Activated naive CD8-positive, alpha-beta T cell treated with anti-CD3 and anti-CD28 coated beads, Interleukin-2, amount 50 U/mL, for 24 hours (primary cell): Measurements from ENCODE around the gene STK4.
"Not testable (repeated sequence)": the region's sequence is repeated elsewhere in the genome, so short reads cannot be mapped to it uniquely, and the experiment has no call there.

Experiments
- ATAC-seq: fragments of 150-1000 bp; cut with Tn5 transposase; one replicate; pipeline ENCODE4 v1.10.0; 2021
- DNase-seq: peaks from one replicate; pipeline ENCODE4 v3.0.0; 2021
- H3K27ac Mint-ChIP-seq: one replicate; pipeline ENCODE4 v1.8.0; 2021; ENCODE audit warnings: mild to moderate bottlenecking, mixed read lengths
- H3K27me3 Mint-ChIP-seq: one replicate; pipeline ENCODE4 v1.8.0; 2021; ENCODE audit warnings: mixed read lengths
- H3K36me3 Mint-ChIP-seq: one replicate; pipeline ENCODE4 v1.8.0; 2021; ENCODE audit warnings: low read depth, mixed read lengths
- H3K4me1 Mint-ChIP-seq: one replicate; pipeline ENCODE4 v1.8.0; 2021; ENCODE audit warnings: mixed read lengths
- H3K4me3 Mint-ChIP-seq: one replicate; pipeline ENCODE4 v1.8.0; 2021; ENCODE audit warnings: mild to moderate bottlenecking, moderate library complexity, mixed read lengths
- H3K9me3 Mint-ChIP-seq: one replicate; pipeline ENCODE4 v1.8.0; 2021; ENCODE audit warnings: mixed read lengths

Gene STK4

GRCh38 chr20:45053430-45054351 lies 87.4 kb downstream of the STK4 start:
- Mint-ChIP-seq H3K27me3 (no peaks in the 10 kb centered on the region), H3K27ac (peak overlapping the region; percentile 84), H3K4me1 (peaks cover 86% of the 10 kb centered on the region), H3K36me3 (peaks cover 59% of the 10 kb centered on the region), H3K4me3 (peak overlapping the region; percentile 53), H3K9me3 (no peaks in the 10 kb centered on the region)
- DNase-seq: no peak
- ATAC-seq: peak; percentile 64

DNA sequence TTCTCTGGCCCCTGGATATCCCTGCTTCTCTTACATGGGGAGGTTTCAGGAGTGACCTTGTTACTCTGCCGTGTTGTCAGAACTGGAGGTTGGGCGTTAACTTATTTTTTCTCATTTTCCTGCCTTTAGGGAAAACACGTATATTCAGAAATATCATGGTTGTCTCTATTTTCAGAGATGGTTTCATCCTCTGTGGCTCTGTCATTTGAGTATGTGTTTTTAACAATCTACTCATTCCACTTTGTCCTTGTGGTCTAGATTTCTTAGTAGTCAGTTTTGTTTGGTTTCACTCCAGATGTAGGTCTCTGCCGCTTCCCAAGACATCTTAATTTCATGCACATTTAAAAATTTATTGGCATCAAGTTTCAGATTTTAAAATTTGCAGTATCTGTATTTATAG lies 88.7 kb downstream of the STK4 start:
- ATAC-seq: no peak
- Mint-ChIP-seq H3K27me3 (no peaks in the 10 kb centered on the region), H3K4me3 (no peak overlapping the region), H3K4me1 (peaks cover 82% of the 10 kb centered on the region), H3K9me3 (no peaks in the 10 kb centered on the region), H3K27ac (peak overlapping the region; percentile 79), H3K36me3 (peaks cover 59% of the 10 kb centered on the region)
- DNase-seq: no peak

DNA sequence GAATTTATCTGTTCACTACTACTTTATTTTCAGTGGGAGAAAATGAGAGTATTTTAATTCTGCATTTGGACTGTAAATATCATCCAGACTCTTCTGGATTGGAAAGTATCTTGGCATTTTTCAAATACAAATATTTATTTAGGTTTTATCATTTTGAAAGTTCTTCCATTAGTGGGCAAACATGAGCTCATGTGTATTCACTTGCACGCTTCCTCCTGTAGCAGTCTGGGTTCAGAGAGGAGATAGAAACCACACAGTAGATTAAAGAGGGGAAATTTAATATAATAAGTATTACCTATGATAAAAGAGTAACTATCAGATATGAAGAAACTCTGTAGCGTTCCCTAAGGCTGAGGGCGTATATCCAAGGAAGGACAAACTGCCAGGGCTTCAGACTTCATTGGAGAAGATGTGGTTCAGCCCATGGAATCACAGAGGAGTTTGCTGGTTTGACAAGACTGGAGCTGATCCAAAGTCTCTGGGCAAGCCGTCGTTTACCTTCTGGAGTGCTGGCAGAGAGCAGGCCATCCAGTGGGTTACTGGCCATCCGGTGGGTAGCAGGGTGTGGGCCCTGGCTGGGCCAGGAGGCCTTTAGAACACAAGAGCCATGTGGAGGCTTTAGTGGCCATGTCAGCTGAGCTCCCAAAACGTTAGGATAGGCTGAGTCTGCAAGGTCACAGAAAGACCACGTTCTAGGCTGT lies 90.3 kb downstream of the STK4 start:
- H3K27me3 Mint-ChIP-seq: no peaks in the 10 kb centered on the region
- DNase-seq (no peak), ATAC-seq (no peak)
- peak overlapping the region; percentile 58 for H3K27ac Mint-ChIP-seq
- peaks cover 86% of the 10 kb centered on the region for H3K4me1 Mint-ChIP-seq
- peaks cover 67% of the 10 kb centered on the region for H3K36me3 Mint-ChIP-seq
- H3K4me3 Mint-ChIP-seq: no peak overlapping the region
- H3K9me3 Mint-ChIP-seq: no peaks in the 10 kb centered on the region

DNA sequence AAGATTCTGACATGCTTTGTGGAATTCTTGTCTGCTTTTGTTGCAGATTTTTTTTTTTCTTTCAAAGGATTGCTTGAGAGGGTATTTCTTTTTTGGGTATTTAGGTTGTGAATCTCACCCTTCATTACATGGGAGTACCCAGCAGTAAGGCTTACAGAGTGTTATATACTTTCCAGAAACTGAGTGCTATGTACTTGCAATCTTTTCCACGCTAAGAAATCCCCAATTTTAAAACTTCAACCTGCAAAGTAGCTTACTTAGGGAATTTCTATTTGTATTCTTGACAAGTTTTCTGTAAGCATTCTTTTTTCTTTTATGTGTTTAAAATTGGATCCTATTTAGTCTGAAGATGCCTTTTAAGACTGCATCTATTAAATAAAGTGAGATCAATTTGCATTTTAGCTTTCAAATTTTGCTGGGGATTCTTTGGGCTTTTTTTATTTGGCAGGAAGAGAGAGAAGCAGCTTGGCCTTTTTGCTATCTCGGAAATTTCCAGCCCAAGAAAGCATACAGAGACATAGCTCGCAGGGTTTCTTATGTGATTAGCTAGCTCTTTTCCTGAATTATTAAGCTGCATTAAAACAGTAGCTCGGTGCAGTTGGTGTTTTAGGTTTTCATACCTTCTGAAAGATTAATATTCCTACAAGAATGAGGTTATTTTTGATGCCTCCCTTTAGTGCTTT lies 92.0 kb downstream of the STK4 start:
- H3K27me3 Mint-ChIP-seq: no peaks in the 10 kb centered on the region
- H3K27ac Mint-ChIP-seq: peak overlapping the region; percentile 74
- DNase-seq (no peak), ATAC-seq (no peak)
- H3K4me1 Mint-ChIP-seq: peaks cover 82% of the 10 kb centered on the region
- no peak overlapping the region for H3K4me3 Mint-ChIP-seq
- H3K9me3 Mint-ChIP-seq: no peaks in the 10 kb centered on the region
- peaks cover 67% of the 10 kb centered on the region for H3K36me3 Mint-ChIP-seq

DNA sequence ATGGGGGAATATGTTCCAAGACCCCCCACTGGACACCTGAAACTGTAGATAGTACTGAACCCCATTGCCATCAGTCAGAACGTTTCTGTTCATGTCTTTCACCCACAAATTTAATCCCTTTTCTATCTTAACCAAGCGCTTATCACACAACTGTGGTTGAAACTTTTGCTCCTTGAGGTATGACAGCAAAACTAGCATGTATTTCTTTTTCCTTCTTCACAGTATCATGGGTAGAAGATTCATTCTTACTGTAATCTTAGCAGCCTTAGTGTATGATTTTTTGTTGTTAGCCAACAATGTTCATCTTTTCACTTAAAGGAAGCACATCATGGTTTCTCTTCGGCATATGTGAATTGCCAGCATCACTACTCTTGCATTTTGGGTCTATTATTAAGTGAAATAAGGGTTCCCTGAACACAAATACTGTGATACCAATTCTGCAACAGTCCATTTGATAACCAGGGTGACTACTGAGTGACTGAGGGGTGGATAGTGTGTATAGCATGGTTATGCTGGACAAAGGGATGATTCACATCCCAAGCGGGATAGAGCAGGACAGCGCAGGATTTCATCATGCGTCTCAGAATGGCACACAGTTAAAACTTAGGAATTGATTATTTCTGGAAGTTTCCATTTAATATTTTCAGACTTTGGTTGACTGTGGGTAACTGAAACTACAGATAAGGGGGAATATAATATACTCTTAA lies 92.9 kb downstream of the STK4 start:
- Mint-ChIP-seq H3K27ac (peak overlapping the region; percentile 74), H3K4me3 (no peak overlapping the region), H3K36me3 (peaks cover 62% of the 10 kb centered on the region), H3K9me3 (no peaks in the 10 kb centered on the region), H3K27me3 (no peaks in the 10 kb centered on the region), H3K4me1 (peaks cover 80% of the 10 kb centered on the region)
- ATAC-seq: peak; percentile 27
- no peak for DNase-seq

- H3K9me3 Mint-ChIP-seq: no peaks in the 10 kb centered on the region
- H3K27me3 Mint-ChIP-seq: no peaks in the 10 kb centered on the region
- peak overlapping the region; percentile 49 for H3K27ac Mint-ChIP-seq
- peaks cover 80% of the 10 kb centered on the region for H3K4me1 Mint-ChIP-seq
- DNase-seq: no peak
- no peak overlapping the region for H3K4me3 Mint-ChIP-seq
- peaks cover 62% of the 10 kb centered on the region for H3K36me3 Mint-ChIP-seq
- no peak for ATAC-seq
Measured at GRCh38 chr20:45060294-45060693, 94.0 kb downstream of the STK4 start.

- DNase-seq: no peak
- Mint-ChIP-seq H3K36me3 (peaks cover 57% of the 10 kb centered on the region), H3K4me1 (peaks cover 75% of the 10 kb centered on the region), H3K4me3 (no peak overlapping the region), H3K9me3 (no peaks in the 10 kb centered on the region), H3K27ac (peak overlapping the region; percentile 28), H3K27me3 (no peaks in the 10 kb centered on the region)
- peak; percentile 82 for ATAC-seq
Measured at GRCh38 chr20:45061244-45061643, 94.9 kb downstream of the STK4 start.

DNA sequence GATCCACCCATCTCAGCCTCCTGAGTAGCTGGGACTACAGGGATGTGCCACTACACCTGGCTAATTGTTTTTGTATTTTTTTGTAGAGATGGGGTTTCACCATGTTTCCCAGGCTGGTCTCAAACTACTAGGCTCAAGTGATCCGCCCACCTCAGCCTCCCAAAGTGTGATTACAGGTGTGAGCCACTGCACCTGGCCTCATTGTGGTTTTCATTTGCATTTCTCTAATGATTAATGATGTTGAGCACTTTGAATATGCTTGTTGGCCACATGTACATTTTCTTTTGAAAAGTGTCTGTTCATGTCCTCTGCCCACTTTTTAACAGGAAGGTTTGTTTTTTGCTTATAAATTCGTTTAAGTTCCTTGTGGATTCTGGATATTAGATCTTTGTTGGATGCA lies 96.8 kb downstream of the STK4 start:
- Mint-ChIP-seq H3K4me1 (peaks cover 75% of the 10 kb centered on the region), H3K36me3 (peaks cover 64% of the 10 kb centered on the region), H3K27ac (peak overlapping the region; percentile 16)
- H3K4me3 Mint-ChIP-seq, H3K9me3 Mint-ChIP-seq, ATAC-seq, H3K27me3 Mint-ChIP-seq, DNase-seq: not testable (repeated sequence)

GRCh38 chr20:45064812-45065211 lies 98.5 kb downstream of the STK4 start:
- Mint-ChIP-seq H3K36me3 (peaks cover 68% of the 10 kb centered on the region), H3K27me3 (no peaks in the 10 kb centered on the region), H3K4me3 (no peak overlapping the region), H3K4me1 (peaks cover 75% of the 10 kb centered on the region), H3K9me3 (no peaks in the 10 kb centered on the region), H3K27ac (peak overlapping the region; percentile 15)
- ATAC-seq (no peak), DNase-seq (no peak)

DNA sequence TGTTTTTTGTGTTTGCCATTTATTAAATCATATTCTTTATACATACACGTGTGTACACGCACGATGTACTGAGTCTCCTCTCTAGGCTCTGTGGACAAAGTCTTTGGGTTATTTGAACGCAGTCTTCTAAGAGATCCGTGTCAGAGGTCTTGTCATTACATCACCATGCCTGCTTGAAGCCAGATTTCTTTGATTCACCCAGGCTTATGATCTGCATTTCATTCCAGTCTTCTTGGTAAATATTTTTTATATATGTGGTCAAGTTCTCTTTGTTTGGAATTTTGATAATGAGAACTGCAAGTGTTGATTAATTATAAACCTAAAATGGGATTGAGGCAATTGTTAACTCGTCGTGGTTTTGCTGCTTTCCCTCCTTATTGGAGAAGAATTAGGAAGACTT lies 100.1 kb downstream of the STK4 start:
- ATAC-seq (no peak), DNase-seq (no peak)
- peaks cover 76% of the 10 kb centered on the region for H3K4me1 Mint-ChIP-seq
- H3K27ac Mint-ChIP-seq: no peak overlapping the region
- H3K27me3 Mint-ChIP-seq: no peaks in the 10 kb centered on the region
- H3K4me3 Mint-ChIP-seq: no peak overlapping the region
- peaks cover 72% of the 10 kb centered on the region for H3K36me3 Mint-ChIP-seq
- H3K9me3 Mint-ChIP-seq: no peaks in the 10 kb centered on the region

GRCh38 chr20:45067087-45067486 lies 100.8 kb downstream of the STK4 start:
- ATAC-seq (no peak), DNase-seq (no peak)
- H3K4me3 Mint-ChIP-seq: no peak overlapping the region
- peaks cover 69% of the 10 kb centered on the region for H3K36me3 Mint-ChIP-seq
- no peaks in the 10 kb centered on the region for H3K9me3 Mint-ChIP-seq
- H3K4me1 Mint-ChIP-seq: peaks cover 74% of the 10 kb centered on the region
- H3K27me3 Mint-ChIP-seq: no peaks in the 10 kb centered on the region
- H3K27ac Mint-ChIP-seq: peak overlapping the region; percentile 28

- H3K27ac Mint-ChIP-seq: peak overlapping the region; percentile 28
- no peaks in the 10 kb centered on the region for H3K9me3 Mint-ChIP-seq
- peaks cover 75% of the 10 kb centered on the region for H3K4me1 Mint-ChIP-seq
- peaks cover 64% of the 10 kb centered on the region for H3K36me3 Mint-ChIP-seq
- DNase-seq (no peak), ATAC-seq (no peak)
- H3K27me3 Mint-ChIP-seq: no peaks in the 10 kb centered on the region
- H3K4me3 Mint-ChIP-seq: no peak overlapping the region
Measured at GRCh38 chr20:45067558-45067957, 101.2 kb downstream of the STK4 start.

GRCh38 chr20:45069261-45069660 lies 102.9 kb downstream of the STK4 start:
- DNase-seq (no peak), ATAC-seq (no peak)
- Mint-ChIP-seq H3K4me3 (no peak overlapping the region), H3K4me1 (peaks cover 78% of the 10 kb centered on the region), H3K9me3 (no peaks in the 10 kb centered on the region), H3K36me3 (peaks cover 68% of the 10 kb centered on the region), H3K27me3 (no peaks in the 10 kb centered on the region), H3K27ac (peak overlapping the region; percentile 37)

- DNase-seq (no peak), ATAC-seq (no peak)
- H3K4me3 Mint-ChIP-seq: no peak overlapping the region
- H3K4me1 Mint-ChIP-seq: peaks cover 65% of the 10 kb centered on the region
- H3K9me3 Mint-ChIP-seq: no peaks in the 10 kb centered on the region
- peaks cover 73% of the 10 kb centered on the region for H3K36me3 Mint-ChIP-seq
- peak overlapping the region; percentile 36 for H3K27ac Mint-ChIP-seq
- H3K27me3 Mint-ChIP-seq: no peaks in the 10 kb centered on the region
Measured at GRCh38 chr20:45070932-45071632, 104.8 kb downstream of the STK4 start.
